Measurements from ENCODE around the gene SIRT7. TPM values are rescaled to one million over a fixed set of nuclear protein-coding genes. Genes with fewer than 3 reads are reported as not detected.
A peak's percentile ranks its signal among the peaks of the same experiment; 100 is the strongest.

SIRT7 gene
- total RNA-seq, 1 donor from 2014 or later: 30.2 TPM

- Histone ChIP-seq H3K4me1 (ENCODE audit: insufficient read depth, low read length) (peaks cover 36% of the 10 kb centered on the region), H3K4me3 (ENCODE audit: insufficient read depth, low read depth, low read length) (no peak overlapping the region), H3K9ac (ENCODE audit: low read length) (peak overlapping the region; percentile 18), H2AFZ (ENCODE audit: low read depth, low read length) (no peak overlapping the region), H4K20me1 (ENCODE audit: insufficient read depth, low read length) (peaks cover 71% of the 10 kb centered on the region), H3K36me3 (ENCODE audit: insufficient read depth, low read length) (peaks cover 5% of the 10 kb centered on the region), H3K79me2 (ENCODE audit: insufficient read depth, low read length) (peaks cover 80% of the 10 kb centered on the region), H3K27me3 (ENCODE audit: insufficient read depth, low read length) (no peaks in the 10 kb centered on the region), H3K27ac (ENCODE audit: low read depth, low read length) (no peak overlapping the region), H3K9me3 (ENCODE audit: insufficient read depth, low read depth, low read length) (no peaks in the 10 kb centered on the region), H3K4me2 (ENCODE audit: low read length) (no peak overlapping the region)
- H3K27ac Mint-ChIP-seq (ENCODE audit: unreplicated experiment): peak overlapping the region; percentile 34
- no peaks in the 10 kb centered on the region for H3K27me3 Mint-ChIP-seq (ENCODE audit: low read depth, unreplicated experiment)
- H3K36me3 Mint-ChIP-seq (ENCODE audit: low read depth, unreplicated experiment): peaks cover 10% of the 10 kb centered on the region
- no peak for TF ChIP-seq CTCF (IDR thresholded peaks at IDR 0.05; ENCODE audit: insufficient read depth, low read depth, low read length)
- no peak for TF ChIP-seq EZH2 (IDR thresholded peaks at IDR 0.05; ENCODE audit: insufficient read depth, low read length)
- no peak overlapping the region for H3K4me3 Mint-ChIP-seq (ENCODE audit: unreplicated experiment)
- DNase-seq (ENCODE audit: low read depth) (no peak), FAIRE-seq (no peak)
- no peaks in the 10 kb centered on the region for H3K9me3 Mint-ChIP-seq (ENCODE audit: unreplicated experiment)
- H3K4me1 Mint-ChIP-seq (ENCODE audit: low read depth, unreplicated experiment): peaks cover 30% of the 10 kb centered on the region
Measured at GRCh38 chr17:81865733-81866439, 52.1 kb downstream of the SIRT7 start.

GRCh38 chr17:81865358-81865732, 52.6 kb downstream of the SIRT7 start:
- no peak for FAIRE-seq

More at GRCh38 chr17:81865358-81865732, 52.6 kb downstream of the SIRT7 start:
- H3K9me3 ChIP-seq (ENCODE audit: insufficient read depth, low read depth, low read length): no peaks in the 10 kb centered on the region
- no peak overlapping the region for H3K27ac ChIP-seq (ENCODE audit: low read depth, low read length)
- H2AFZ ChIP-seq (ENCODE audit: low read depth, low read length): no peak overlapping the region
- Mint-ChIP-seq H3K4me1 (ENCODE audit: low read depth, unreplicated experiment) (peaks cover 30% of the 10 kb centered on the region), H3K9me3 (ENCODE audit: unreplicated experiment) (no peaks in the 10 kb centered on the region), H3K36me3 (ENCODE audit: low read depth, unreplicated experiment) (peaks cover 10% of the 10 kb centered on the region), H3K4me3 (ENCODE audit: unreplicated experiment) (no peak overlapping the region), H3K27ac (ENCODE audit: unreplicated experiment) (peak overlapping the region; percentile 12), H3K27me3 (ENCODE audit: low read depth, unreplicated experiment) (no peaks in the 10 kb centered on the region)
- H3K9ac ChIP-seq (ENCODE audit: low read length): no peak overlapping the region
- DNase-seq (ENCODE audit: low read depth): no peak
- H3K79me2 ChIP-seq (ENCODE audit: insufficient read depth, low read length): peaks cover 75% of the 10 kb centered on the region
- peaks cover 70% of the 10 kb centered on the region for H4K20me1 ChIP-seq (ENCODE audit: insufficient read depth, low read length)
- TF ChIP-seq EZH2 (IDR thresholded peaks at IDR 0.05; ENCODE audit: insufficient read depth, low read length): no peak
- no peak for TF ChIP-seq CTCF (IDR thresholded peaks at IDR 0.05; ENCODE audit: insufficient read depth, low read depth, low read length)
- H3K27me3 ChIP-seq (ENCODE audit: insufficient read depth, low read length): no peaks in the 10 kb centered on the region
- no peak overlapping the region for H3K4me3 ChIP-seq (ENCODE audit: insufficient read depth, low read depth, low read length)
- peaks cover 36% of the 10 kb centered on the region for H3K4me1 ChIP-seq (ENCODE audit: insufficient read depth, low read length)
- peaks cover 5% of the 10 kb centered on the region for H3K36me3 ChIP-seq (ENCODE audit: insufficient read depth, low read length)
- H3K4me2 ChIP-seq (ENCODE audit: low read length): no peak overlapping the region
